HL-60/S4 treated with retinoic acid at 250 ng/mL for 4 days and 3 days (cell line): ENCODE measurements around the gene FOXD4L3.
"Not testable (repeated sequence)": the region's sequence is repeated elsewhere in the genome, so short reads cannot be mapped to it uniquely, and the experiment has no call there.

Source experiments
- in situ Hi-C: fragments of 300-500 bp; cut with MboI; formaldehyde crosslinking; loops from 2 replicates; pipeline ENCODE4 v1.7.0; 2022; ENCODE audit warnings: low sequenced_read_pairs

FOXD4L3 gene

DNA sequence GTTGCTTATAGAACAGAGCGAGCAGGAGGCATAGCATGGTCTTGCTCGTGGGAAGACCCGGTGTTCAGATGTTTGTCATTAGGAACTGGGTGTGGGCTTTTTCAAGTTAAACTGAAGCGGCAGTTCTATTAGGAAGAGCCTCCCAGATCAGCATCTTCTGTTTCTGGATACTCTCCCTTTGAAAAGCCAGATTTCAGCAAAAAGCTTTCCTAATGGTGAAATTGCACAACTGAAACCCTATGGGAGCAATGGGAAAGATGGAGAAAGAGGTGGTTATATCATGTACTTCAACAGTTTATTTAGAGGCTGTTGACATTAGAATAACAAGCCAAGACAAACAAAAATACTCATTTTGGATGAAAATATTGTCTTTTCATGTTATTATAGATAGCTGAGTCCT is 41.3 kb downstream of the FOXD4L3 start:
- in situ Hi-C loops, result not testable (repeated sequence)

- in situ Hi-C loops, result not testable (repeated sequence)
Observed at GRCh38 chr9:68351689-68352088, 49.0 kb downstream of the FOXD4L3 start.
